ENCODE data around the gene EFEMP1.
A peak's percentile ranks its signal among the peaks of the same experiment; 100 is the strongest.

EFEMP1 gene, protein sequence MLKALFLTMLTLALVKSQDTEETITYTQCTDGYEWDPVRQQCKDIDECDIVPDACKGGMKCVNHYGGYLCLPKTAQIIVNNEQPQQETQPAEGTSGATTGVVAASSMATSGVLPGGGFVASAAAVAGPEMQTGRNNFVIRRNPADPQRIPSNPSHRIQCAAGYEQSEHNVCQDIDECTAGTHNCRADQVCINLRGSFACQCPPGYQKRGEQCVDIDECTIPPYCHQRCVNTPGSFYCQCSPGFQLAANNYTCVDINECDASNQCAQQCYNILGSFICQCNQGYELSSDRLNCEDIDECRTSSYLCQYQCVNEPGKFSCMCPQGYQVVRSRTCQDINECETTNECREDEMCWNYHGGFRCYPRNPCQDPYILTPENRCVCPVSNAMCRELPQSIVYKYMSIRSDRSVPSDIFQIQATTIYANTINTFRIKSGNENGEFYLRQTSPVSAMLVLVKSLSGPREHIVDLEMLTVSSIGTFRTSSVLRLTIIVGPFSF

DNA sequence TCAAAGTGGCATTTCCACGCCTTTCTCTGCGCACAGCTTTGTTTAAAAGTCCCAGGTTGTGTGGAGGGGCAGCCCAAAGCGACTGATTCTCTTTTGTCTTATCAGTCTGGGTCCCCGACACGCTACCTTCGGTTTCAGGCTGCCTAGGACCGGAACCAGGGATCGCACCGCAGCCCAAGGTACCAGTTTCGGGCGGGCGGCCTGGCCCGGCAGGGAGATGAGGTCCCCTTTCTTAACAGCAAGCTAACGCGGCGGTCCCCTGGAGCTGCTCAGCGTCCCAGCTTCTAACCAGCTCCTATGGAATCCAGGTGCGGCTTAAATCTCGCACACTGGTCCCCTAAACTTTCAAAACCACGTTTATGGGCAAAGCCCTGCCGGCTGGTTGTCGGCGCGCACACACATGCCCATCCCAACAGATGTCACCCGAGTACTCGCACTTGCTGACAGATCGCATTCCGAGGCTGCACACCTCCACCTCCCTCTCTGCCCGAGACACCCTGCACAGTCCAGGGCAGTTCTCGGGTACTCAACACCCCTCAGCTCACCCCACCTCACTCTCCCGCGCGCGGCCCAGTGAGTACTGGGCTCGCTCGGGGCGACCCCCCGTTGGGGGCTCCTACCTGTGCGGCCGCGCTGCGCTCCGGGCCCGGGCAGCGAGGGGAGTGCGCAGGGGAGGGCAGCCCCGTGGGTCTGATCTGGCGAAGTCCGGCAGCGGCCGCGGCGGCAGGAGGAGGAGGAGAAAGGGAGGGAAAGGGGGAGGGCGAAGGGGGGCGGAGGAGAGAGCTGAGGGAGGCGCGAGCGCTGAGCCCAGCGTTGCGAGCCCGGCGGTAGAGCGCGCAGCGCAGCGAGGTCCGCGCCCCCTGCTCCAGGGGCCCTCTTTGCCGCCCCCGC is at the start of gene EFEMP1:
TSS of gene EFEMP1 (minus strand) at position 692 of the 891 bp plus-strand sequence. CDS start 1,342 bp downstream, outside the sequence.
- DNase-seq, result peak; percentile 65

DNA sequence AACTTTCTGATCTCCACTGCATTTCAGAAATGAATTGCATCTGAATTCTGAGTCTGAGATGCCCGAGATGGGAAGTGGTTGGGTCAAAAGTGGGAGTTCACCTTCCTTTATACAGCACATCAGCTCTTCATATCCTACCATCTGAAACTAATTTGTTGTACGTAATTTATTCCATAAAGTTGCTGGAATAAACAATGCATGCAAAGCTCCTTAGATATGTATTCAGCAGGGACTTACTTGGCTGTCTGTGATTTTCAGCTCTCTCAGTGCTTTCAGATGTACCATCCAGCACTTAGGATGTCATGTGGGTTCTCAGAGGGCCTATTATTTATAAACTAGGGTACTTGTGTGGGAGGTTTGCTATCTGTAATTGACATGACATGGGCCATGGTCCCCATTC is 46.9 kb upstream of the EFEMP1 start:
- no peak for DNase-seq

DNA sequence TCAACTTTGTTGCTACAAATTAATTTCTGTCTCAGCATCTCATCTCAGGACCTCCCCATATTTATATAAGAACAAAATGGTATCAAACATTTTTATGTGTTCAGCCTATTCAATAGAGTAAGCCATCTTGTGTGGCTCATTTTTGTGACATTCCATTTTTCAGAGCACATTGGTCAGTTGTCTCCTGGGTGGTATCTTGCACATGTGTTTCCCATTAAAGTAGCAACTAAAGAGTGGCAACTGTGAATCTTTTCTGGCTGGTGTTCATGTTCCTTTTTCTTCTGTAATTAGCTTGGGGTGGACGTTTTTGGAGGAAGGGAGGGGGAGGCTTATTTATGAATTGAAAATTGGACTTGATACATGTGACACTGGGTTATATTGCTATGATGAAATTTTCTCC is 45.4 kb upstream of the EFEMP1 start:
- DNase-seq, result no peak

DNA sequence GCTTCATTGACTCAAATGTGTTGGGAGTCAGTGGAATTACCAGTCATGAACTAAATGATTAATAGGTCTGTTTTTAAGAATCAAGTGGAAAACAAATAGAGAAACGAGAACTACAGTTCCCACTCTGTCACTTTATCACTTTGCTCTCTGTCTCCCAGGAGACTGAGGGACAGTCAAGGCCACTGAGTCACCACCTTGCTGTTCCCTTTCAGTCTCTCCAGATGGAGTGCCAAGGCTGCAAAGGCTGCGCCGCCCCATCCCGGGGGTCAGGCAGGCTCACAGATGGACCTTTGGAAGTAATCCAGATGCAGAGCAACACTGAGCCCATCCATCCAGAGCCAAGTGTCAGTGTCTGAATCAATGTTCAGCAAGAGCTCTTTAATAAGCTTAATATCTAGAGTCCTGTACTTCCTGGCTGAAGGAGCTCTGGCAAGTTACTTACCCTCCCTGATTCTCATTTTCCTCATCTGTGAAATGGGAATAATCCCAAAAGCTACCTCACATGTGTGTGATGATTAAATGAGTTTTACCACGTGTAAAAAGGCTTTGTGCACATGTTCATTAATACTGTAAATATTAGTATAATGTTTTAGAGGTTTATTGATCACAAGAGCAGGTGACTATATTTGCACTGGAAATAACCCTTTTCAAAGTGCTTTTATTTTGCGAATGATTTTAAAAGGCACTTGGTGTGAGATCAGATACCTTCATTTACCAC is 43.0 kb upstream of the EFEMP1 start:
- DNase-seq, result no peak

DNA sequence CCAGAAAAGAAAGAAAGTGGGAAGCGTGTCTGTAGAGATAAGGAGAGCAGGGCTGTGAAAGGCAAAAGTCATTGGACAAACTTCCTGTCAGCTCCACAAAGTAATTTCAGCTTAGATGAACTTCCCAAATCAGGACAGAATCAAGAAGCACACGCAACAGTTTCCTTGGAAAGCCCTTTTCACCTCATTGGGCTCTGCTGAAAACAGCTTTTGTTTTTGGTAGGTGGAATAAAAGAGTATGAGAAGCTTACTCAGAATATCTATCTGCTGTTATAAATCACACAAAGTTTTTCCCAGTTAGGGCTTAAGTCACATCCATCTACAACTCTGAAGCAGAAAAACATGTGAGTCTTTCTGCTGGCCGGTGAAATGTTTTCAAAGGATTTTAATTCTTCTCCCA is 42.4 kb upstream of the EFEMP1 start:
- no peak for DNase-seq

DNA sequence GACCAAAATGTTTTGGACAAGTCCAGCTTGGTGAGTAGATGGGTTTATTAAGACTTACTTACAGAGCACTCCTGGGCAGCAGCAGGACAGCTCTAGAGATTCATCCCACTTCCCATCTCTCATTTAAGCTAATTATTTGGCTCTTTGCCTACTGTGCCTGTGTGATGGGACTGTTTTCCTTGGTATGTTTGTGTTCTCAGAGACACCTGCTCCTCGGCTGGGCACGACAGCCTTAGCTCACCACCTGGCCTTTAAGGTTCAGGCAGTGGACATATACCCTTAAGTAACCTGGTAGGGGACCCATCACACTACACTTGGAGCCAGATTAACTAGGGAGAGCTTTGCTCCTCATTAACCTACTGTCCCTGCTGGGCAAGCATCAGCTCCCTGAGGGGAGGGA is 41.7 kb upstream of the EFEMP1 start:
- DNase-seq, result no peak

DNA sequence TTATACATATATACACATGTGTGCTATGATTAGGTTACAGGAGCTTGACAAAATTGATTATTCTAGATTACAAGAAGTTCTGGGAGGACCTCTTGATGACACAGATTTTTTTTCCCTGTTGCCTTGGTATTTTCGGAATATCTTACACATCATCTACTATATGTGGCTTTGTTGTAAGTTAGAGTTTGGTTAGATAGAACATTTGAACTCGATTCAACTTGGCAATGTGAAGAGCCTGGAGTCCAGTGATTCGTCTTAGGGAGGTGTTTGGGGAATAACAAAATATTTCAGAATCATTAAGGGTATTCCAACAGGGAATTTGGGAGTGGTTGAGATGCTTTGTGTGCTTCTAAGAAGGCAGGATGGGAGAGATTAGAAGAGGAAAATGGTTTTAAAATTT is 39.3 kb upstream of the EFEMP1 start:
- DNase-seq, result no peak

DNA sequence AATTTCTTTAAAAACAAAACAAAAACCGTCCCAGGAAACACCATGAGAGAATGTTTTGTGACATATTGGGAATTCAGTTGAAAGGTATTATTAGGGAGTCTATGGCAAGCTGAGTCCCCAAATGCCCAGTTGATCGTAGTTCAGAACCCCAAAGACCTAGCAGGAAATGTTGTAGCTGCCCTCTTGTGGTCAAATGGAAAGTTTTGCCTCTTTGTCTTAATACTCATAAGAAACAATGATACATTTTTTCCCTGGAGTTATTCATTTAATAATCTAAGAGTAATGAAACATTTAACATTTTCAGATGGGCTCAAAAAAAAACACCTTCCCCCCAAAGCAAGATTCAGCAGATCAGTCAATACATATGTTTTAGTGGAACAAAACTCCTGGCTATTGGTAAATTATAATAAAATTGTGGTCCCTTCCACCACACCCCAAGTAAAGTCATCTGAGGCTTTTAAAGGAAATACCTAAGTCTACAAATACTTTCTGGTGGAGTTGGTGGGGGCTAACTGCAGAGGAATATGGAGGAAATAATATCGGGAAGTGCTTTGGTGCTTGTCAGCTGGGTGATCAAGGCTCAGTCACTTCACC is 37.8 kb upstream of the EFEMP1 start:
- no peak for DNase-seq

DNA sequence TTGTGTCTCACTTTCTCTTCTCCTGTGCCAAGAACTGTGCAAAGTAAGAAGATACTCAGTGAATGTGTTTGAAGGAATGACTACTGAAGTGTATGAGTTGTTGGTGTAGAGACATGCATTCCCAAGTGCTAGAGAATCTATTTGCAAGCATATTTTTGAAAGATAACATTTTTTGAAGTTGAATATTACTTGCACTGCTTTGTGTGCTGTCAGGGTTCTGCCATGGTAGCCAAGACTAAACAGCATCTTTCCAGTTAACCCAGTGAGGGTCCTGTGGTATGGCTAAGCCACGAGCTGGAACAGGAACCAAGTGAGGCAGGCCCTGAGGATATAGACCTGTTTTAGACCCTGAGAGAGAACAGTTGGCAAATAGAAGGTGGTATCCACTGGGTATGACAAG is 35.2 kb upstream of the EFEMP1 start:
- no peak for DNase-seq

DNA sequence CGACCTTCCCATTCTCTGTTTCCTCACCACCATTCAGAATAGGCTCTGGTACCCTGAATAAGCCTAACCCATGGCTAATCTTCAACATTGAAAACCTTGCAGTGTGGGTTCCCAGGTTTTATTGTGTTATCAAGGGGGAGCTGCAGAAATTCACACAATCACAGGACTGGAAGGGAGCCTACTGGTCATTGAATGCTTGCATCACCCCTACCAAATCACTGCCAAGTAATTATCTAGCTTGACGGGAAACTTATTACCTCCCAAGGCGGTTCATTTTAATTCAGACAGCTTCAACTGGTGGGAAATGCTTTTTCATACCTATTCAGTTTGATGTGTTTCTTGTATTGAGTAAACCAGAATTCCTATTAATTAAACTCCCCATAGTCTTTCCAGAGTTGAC is 33.6 kb upstream of the EFEMP1 start:
- no peak for DNase-seq

DNA sequence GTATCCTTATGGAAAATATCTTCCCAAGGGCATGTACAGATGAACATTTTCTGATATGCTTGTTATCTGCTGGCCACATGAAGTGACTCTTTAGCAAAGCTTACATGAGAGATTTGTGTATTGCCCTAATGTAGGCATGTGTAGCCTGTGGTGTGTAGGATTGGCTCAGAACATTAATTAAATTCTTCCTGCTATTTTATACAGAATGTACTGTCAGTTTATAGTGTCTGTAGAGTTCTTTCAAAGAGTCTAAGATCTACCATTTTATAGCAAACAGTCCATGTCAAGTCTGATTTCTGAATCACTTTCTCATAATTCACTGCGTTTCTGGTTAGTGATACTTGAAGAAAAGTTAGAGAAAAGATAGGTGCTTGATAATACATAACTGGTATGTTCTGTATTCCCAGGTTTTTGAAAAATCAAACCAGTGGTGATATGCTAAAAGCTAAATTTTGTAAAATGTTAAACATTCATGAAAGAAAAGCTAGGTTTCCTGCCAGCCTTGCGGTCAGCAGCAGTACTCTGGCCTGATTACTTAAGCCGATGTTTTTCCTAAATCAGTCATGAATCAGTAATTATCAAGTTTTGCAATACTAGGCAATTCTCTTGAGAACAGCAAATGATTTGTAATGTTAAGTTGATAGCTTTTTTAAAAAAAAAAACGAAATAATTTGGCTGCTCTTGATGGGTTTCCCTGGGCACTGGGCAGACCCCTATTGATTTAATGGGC is 30.9 kb upstream of the EFEMP1 start:
- no peak for DNase-seq

DNA sequence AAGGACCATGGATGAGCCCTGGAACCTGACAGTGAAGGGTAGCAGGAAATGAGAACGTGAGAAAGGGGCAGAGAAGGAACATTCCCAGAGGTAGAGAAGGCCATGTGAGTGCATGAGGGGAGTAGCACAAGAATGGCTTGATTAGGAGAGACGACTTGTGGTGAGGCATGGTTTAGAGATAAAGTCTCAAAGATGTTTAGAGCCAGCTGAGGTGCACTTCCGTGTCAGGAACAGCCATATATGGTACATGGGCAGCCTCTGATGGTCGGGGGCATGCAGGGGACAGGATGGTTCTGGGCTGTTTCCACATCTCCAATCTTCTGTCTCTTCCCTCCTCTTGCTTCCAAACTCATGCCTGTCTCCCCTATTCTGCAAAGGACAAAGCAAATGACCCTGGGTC is 28.8 kb upstream of the EFEMP1 start:
- DNase-seq, result no peak

DNA sequence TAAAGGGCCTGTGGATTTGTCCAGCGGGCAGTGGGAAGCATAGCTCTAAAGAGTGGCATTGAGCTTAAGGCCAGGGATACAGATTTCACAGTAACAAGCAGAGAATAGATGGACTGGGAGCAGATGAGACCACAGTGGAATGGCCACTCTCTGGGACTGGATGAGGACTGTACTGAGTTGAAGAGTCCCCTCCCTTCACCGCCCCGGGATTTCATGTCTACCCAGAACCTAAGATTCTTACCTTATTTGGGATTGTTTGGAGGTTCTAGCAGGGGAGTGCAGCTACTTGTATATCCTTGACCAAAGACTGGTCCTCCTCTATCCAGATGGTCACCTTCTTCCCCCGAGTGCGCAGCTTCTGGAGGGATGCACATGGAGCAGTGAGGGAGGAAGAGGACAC is 28.0 kb upstream of the EFEMP1 start:
- DNase-seq, result no peak

DNA sequence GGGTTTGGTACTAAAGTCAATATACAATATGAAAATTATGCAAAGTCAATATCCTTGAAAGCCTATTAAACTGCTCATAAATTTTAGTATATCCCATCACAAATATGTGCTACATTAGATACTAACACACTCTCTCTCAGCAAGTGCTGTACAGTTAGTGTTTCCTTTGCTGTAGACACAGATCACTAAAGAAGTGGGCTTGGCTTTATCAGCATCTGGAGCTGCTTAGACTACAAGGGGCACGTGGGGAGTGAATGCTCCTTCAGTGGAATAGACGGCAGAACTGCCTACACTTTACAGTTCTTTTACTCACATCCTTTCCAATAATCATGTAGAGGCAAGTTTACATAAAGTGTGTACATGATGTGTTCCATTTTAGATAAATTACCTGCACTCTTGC is 26.0 kb upstream of the EFEMP1 start:
- DNase-seq, result no peak

DNA sequence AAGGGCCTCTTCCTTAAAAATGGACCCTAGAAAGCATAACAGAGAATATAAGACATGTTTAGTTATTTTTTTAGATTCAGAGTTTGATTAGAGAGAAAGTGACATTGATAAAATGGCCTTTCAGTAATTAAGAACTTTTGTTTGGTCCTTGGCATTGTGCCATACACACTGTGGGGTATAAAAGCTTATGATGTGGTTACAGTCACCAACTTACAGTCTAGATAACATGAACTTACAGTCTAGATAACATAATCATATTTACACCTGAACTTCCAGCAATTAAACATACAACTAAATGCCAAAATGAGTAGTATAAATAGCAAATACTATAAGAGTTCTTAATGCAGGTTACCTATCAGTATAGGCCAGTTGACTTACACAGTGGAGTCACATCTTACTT is 25.6 kb upstream of the EFEMP1 start:
- no peak for DNase-seq

DNA sequence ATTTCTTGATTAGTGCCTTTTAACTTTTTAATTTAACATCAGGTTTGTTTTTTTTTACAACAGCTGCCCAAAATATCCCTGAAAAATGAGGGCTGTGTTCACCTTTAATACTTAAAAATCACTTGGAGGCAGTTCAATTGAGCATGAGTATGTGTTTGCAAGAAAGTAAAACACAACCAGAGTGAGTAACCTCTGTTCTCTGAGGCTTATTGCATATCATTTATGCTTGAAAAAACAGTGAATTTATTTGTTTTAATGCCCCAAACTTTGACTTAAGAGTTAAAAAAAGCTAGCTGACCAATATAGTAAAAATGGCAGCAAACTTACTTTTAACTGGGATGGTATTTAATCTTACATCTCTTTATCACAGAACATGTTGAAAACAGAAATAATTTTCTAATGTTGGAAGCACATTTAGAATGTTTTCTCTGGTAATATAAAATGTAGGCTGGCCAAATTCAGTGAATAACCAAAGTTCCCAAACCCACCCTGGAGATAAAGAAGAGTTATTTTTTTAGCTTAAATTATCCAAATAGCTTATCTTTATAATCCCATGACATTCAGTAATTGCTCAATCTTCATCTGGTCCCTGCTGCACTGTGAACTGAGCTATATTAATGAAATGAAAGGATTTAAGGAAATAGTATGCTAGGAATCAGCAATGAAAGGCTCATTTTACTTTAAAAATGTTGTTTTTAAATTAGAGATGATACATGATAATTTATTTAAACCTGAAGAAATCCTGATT is 24.8 kb upstream of the EFEMP1 start:
- DNase-seq, result no peak

DNA sequence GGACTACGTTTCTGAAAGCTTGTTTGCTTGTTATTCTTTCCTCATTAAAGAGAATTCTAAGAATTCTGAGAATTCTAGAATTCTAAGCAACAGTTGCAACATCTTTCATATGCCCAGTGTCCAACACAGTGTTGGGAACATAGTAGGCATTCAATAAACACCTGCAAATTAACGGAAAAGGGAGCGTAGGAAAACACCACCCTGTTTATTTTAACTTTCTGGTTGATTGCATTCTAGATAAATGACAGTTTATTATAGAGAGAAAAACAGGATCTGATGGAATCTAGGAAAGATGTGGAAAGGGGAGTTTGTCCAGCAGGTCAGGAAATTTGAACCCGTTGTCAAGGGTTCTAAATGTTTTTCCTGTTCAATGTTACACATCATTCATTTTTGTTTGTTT is 24.2 kb upstream of the EFEMP1 start:
- no peak for DNase-seq

DNA sequence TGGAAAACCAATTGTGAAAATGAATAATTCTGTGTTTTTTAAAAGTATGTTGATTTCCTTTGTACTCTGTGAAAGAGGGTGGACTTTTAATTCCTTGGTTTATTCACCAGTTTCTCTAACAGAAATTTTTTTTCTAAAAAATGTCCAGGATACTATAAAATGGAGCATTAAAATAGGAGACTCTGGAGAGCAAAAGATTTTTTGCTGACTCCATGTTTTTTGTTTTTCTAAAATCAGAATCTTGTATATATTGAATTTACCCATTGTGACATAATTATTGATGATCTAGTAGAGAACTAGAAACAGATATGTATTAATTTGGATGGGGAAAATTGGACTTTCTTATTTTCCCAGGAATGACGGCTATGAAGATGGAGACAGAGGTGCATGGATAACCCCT is 23.2 kb upstream of the EFEMP1 start:
- no peak for DNase-seq

DNA sequence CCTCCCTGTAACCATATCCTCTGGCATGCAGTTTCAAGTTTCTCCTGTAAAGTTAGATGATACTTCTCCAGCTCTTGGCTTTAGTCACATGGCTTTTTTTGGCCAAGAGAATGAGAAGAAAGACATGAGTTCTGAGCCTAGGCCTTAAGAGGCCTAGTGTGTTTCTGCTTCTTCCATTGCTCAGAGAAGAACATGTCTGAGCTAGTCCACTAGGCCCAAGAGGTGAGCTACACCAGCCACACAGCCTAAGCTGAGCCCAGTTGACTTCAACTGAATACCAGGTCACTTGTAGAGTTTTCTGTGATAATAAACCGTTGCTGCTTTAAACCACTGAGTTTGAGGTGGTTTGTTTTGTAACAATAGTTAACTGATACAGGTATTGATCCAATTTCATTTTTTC is 19.9 kb upstream of the EFEMP1 start:
- no peak for DNase-seq

DNA sequence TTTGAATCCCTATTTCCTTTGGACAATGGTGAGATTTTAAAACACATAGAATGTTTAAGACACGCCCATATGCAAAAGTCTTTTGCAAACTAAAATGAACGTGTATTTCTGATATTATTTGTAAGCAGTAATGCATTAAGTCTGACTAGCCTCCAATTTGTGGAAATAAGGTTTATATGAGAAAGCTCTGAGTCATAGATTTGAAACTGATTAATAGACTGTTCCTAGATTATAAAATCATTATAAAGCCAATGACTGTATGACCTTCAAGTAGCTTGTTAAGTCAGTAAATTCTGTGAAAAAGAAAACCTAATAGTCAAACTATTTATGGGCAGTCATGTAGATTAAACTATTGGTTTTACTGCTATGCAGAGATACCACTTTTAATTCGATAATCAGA is 12.8 kb upstream of the EFEMP1 start:
- DNase-seq, result no peak

DNA sequence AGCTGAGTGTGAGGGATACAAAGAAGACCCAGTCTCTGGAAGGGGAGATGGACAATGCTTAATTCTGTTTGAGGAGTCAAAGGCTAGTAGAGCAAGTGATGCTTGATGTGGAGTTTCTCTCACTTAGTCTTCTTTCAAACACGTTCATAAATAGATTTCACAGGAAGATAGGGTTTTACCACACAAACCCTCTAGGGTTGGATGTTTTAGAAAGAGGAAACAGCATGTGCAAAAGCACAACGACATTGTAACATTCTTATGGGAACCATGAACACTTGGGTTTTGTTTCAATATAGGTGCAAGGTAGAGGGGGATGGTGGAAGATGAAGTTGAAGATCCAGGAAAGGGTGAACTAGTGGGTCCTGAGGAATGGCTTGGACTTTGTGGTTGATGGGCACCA is 10.8 kb upstream of the EFEMP1 start:
- DNase-seq, result no peak
